Fibroblast of the aortic adventitia (primary cell): ENCODE data around the gene DSC1. TPM values are rescaled to one million over a fixed set of nuclear protein-coding genes. Genes with fewer than 3 reads are reported as not detected.

Experiments used
- DNase-seq: peaks from one replicate; pipeline ENCODE4 v3.0.0-alpha.2; 2010; ENCODE audit warnings: low read depth
- H3K4me3 ChIP-seq: 2 replicates; pipeline ENCODE4 v1.5.1; 2011; ENCODE audit warnings: low read depth, mild to moderate bottlenecking, control low read depth, low read length, moderate library complexity
- CTCF ChIP-seq: IDR thresholded peaks from 2 replicates; pipeline ENCODE4 v1.5.1; 2011; ENCODE audit warnings: mild to moderate bottlenecking, low read length, control low read depth, inconsistent platforms; ENCODE audit not compliant: insufficient read depth
- total RNA-seq: library from RNA; depleted of rRNA; stranded (reverse); fragments of >200 nt; gene quantifications from 2 replicates; pipeline ENCODE4 v1.2.3, GENCODE V29; 2012; ENCODE audit warnings: low replicate concordance

DSC1 gene
- total RNA-seq, result 0.25 TPM in 1 of 2 replicates, not detected in the other

GRCh38 chr18:31162825-31163435 lies at the start of gene DSC1:
Gene DSC1, minus strand, starts transcription at chr18:31162856. Its CDS starts 262 bp downstream, at chr18:31162594.
- DNase-seq, result no peak
- H3K4me3 ChIP-seq, result no peak within 1 kb of the TSS
- no peak for TF ChIP-seq CTCF

- no peak for TF ChIP-seq CTCF
- H3K4me3 ChIP-seq, result no peak overlapping the region
- no peak for DNase-seq
Measured at GRCh38 chr18:31211047-31211446, 48.4 kb upstream of the DSC1 start.

- no peak overlapping the region for H3K4me3 ChIP-seq
- no peak for DNase-seq
- TF ChIP-seq CTCF, result no peak
Measured at GRCh38 chr18:31209041-31209440, 46.4 kb upstream of the DSC1 start.

DNA sequence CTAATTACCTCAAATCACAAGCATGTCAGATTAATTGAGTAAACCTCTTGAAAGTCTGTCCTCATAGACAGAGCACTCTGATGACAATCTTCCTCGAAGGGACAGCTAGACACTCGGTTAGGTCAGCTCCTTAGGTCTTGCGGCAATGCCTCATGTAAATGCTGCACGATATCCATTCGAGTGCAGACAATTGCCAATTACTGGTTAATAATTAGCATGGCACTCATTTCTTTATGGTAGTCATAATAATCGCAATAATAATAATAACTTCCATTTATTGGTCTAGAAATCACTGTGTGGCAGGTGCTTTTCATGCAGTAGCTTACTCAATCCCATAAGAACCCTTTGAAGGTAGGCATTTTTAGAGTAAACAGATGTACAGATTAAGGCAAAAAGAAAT lies 44.7 kb upstream of the DSC1 start:
- no peak overlapping the region for H3K4me3 ChIP-seq
- DNase-seq, result no peak
- no peak for TF ChIP-seq CTCF

GRCh38 chr18:31206787-31207381 lies 44.2 kb upstream of the DSC1 start:
- H3K4me3 ChIP-seq, result no peak overlapping the region
- TF ChIP-seq CTCF, result no peak
- no peak for DNase-seq

GRCh38 chr18:31206071-31206470 lies 43.4 kb upstream of the DSC1 start:
- TF ChIP-seq CTCF, result no peak
- no peak for DNase-seq

More at GRCh38 chr18:31206071-31206470, 43.4 kb upstream of the DSC1 start:
- H3K4me3 ChIP-seq, result no peak overlapping the region
